ENCODE data around the gene ANKAR. TPM values are rescaled to one million over a fixed set of nuclear protein-coding genes. Genes with fewer than 3 reads are reported as not detected.
"Not testable (repeated sequence)": the region's sequence is repeated elsewhere in the genome, so short reads cannot be mapped to it uniquely, and the experiment has no call there.

The ANKAR gene
- total RNA-seq, 1 donor: 9.4 TPM

DNA sequence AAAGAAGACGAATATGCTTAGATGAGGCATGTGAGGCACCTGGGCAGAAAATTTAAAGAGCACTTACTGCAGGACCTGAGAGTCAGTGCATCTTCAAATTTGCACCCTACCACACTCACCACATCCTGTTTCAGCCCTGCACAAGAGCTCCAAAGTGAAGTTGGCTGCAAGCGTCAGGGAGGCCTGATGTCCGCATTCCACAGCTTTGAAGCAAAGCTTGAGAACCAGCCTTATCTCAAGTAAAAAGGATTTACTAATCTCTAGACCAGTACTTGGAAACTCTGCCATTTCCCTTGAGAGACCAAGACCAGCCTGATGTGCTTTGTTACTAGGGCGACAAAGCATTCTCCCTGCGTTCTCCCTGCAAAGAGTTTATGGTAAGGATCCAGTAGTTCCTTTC is 16.6 kb upstream of the ANKAR start:
- DNase-seq (ENCODE audit: low read depth in 2 of 3, low spot score in 2 of 3): peak in 1 of 3 donors; percentile 26

DNA sequence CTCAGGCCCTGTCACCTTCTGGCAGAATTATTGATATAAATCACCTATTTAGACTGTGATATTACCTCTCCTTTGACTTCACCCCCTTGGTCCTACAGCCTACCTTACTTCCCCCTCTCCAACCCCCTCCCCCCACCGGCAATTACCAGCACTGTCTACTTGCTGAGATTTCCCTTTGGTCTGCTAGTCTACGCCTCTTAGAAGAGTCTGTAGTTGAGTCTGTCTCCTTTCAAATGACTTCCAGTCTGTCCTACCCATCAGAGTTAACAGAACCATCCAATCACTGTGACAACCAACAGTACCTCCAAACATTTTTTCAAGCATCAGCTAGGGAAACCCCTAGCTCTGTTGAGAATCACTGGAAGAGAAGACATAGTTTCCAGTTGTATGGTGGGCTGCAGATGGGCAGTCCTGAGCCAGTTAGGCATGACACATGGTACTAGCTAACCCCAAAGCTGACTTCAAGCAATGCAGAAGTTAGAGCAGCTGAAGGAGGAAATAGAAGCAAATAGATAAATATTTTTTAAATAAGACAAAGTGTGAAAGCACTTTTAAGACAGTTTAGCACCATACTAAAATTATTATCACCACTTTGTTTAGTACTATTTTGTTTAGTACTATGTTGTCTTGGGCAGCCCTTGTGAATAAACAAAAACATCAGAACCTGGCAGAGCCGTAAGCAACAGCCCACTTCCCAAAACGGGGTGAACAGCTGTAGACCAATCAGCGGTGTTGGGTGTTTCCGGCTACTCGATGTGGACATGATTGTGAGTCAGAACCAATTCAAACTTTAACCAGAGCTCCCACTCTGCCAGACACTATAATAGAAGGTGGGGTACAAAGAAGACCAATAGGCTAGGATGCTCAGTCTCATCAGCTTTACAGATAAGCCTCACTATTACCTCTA is 15.9 kb upstream of the ANKAR start:
- DNase-seq (ENCODE audit: low read depth in 2 of 3, low spot score in 2 of 3): peak in 1 of 3 donors; percentile 23

- DNase-seq (ENCODE audit: low read depth in 2 of 3, low spot score in 2 of 3): no peak
Measured at GRCh38 chr2:189659734-189660133, 14.7 kb upstream of the ANKAR start.

- DNase-seq (ENCODE audit: low read depth in 2 of 3, low spot score in 2 of 3): no peak
Measured at GRCh38 chr2:189660803-189661147, 13.7 kb upstream of the ANKAR start.

DNA sequence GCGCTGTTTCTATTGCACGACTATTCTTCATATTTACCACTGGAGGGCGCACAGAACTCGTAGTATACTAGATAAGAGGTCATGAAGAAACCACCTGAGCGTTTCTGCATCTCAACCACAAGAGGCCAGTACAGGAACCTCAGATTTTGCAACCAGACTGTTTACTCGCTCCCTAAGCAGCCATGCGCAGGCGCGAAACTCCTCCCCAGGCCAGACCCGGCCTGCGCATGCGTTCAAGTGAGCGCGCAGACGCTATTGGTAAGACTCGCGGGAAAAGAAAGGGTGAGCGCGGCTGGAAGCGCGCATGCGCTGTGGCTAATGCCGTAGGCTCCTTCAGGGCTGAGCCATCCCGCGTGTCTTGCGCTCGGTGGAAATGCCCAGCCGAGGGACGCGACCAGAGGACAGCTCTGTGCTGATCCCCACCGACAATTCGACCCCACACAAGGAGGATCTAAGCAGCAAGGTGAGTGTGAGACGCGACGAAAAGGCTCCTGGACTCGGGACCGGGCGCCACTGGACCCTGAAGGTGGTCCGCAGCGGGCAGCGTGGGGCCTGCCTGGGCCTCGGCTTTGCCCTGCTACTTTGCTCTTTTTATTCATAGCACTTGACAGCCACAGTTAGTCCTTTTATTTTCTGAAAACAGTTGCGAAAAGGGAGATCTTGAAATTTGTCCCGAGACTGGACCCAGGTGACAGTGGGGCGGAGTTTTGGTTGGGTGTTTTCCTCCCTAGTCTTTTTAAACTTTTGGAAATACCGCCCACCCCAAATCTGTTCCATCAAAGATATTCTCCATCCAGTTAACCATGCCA is 13.1 kb upstream of the ANKAR start, which contains the start of gene ASNSD1:
Gene ASNSD1, plus strand, starts transcription at position 312 of the 809 bp plus-strand sequence. CDS start 4,674 bp downstream, outside the sequence.
- peak; percentile 99 to 100 (median 100) for DNase-seq (ENCODE audit: low read depth in 2 of 3, low spot score in 2 of 3)

- no peak for DNase-seq (ENCODE audit: low read depth in 2 of 3, low spot score in 2 of 3)
Measured at GRCh38 chr2:189661957-189662321, 12.5 kb upstream of the ANKAR start.

DNA sequence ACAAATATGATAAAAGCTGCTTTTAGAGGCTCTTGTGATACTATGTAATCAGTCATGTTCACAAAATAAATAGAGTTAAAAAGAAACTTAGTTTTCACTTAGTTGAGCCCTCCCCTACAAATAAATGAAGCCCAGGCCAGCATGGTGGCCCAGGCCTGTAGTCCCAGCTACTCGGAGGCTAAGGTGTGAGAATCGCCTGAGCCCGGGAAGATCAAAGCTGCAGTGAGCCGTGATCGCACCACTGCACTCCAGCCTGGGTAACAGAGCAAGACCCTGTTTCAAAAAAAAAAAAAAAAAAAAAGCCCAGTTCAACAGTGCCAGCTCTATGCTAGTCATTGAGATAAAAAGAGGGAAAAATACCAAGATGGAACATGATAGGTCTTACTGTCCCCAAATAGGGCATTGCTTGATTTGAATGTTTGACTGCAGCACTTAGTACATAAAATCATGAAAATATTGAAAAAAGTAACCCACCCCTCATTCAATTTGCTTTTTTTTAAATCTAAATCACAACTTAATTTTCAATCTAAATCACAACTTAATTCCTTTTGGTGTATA is 11.7 kb upstream of the ANKAR start:
- no peak for DNase-seq (ENCODE audit: low read depth in 2 of 3, low spot score in 2 of 3)

- not testable (repeated sequence) for DNase-seq (ENCODE audit: low read depth in 2 of 3, low spot score in 2 of 3)
Measured at GRCh38 chr2:189663319-189663718, 11.2 kb upstream of the ANKAR start.

GRCh38 chr2:189669913-189670312 is 4.6 kb upstream of the ANKAR start:
- DNase-seq (ENCODE audit: low read depth in 2 of 3, low spot score in 2 of 3): no peak

- DNase-seq (ENCODE audit: low read depth in 2 of 3, low spot score in 2 of 3): no peak
Measured at GRCh38 chr2:189673661-189674373, 653 bp upstream of the ANKAR start.

DNA sequence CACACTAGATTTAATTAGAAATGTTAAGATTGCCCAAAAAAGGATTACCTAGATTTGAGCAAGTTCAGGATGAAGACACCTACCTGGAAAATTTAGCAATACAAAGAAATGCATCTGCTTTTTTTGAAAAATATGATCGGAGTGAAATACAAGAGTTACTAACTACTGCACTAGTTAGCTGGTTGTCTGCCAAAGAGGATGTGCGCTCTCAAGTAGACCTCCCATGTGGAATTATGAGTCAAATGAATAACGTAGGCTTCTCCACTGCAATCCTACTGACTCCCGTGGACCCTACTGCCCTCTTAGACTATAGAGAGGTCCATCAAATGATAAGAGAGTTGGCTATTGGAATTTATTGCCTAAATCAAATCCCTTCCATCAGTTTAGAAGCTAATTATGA is 2.0 kb downstream of the ANKAR start:
- DNase-seq (ENCODE audit: low read depth in 2 of 3, low spot score in 2 of 3): no peak

GRCh38 chr2:189679226-189679625 is 4.8 kb downstream of the ANKAR start:
- peak in 1 of 3 donors; percentile 49 for DNase-seq (ENCODE audit: low read depth in 2 of 3, low spot score in 2 of 3)

DNA sequence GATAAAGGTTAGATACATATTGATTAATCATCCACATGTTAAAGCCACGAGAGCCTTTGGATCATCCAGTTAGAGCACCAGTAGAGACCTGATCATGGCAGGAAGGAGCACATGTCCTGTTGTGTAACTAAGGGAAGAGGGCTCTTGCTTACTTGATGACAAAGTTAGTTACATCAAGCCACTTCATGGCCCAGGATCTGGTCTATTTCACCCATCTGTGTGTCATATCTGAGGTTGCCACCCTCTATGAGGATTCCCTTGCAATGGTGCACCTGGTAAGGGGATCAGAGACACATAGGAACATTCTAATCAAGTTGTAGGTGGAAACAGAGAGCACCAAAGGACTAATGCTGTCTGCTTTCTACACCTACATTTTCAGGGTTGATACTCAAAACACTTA is 6.7 kb downstream of the ANKAR start:
- no peak for DNase-seq (ENCODE audit: low read depth in 2 of 3, low spot score in 2 of 3)

- no peak for DNase-seq (ENCODE audit: low read depth in 2 of 3, low spot score in 2 of 3)
Measured at GRCh38 chr2:189681903-189682302, 7.4 kb downstream of the ANKAR start.

- no peak for DNase-seq (ENCODE audit: low read depth in 2 of 3, low spot score in 2 of 3)
Measured at GRCh38 chr2:189683348-189683747, 8.9 kb downstream of the ANKAR start.

DNA sequence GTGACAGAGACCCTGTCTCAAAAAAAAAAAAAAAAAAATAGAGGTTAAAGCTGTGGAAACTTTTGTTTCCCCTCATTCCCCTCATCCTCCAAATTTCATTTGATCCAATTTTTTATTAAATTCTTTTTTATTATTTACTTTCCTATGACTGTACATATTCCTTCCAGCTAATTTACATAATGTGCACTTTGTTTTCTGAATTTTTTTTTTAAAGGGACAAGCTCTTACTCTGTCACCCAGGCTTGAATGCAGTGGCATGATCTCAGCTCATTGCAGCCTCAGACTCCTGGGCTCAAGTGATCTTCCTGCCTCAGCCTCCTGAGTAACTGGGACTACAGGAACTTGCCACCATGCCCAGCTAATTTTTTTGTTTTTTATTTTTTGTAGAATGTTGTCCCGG is 10.3 kb downstream of the ANKAR start:
- DNase-seq (ENCODE audit: low read depth in 2 of 3, low spot score in 2 of 3): no peak

GRCh38 chr2:189685540-189686229 is 11.2 kb downstream of the ANKAR start:
- DNase-seq (ENCODE audit: low read depth in 2 of 3, low spot score in 2 of 3): peak in 1 of 3 donors; percentile 83

DNA sequence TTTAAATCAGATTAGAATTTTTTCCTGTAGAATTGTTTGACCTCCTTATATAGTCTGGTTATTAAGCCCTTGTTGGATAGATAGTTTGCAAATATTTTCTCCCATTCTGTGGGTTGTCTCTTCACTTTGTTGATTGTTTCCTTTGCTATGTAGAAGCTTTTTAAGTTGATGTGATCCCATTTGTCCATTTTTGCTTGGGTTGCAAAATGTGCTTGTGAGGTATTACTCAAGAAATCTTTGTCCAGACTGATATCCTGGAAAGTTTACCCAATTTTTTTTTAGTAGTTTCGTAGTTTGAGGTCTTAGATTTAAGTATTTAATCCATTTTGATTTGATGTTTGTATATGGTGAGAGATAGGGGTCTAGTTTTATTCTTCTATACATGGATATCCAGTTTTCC is 13.3 kb downstream of the ANKAR start:
- not testable (repeated sequence) for DNase-seq (ENCODE audit: low read depth in 2 of 3, low spot score in 2 of 3)

GRCh38 chr2:189696223-189696622 is 21.8 kb downstream of the ANKAR start:
- DNase-seq (ENCODE audit: low read depth in 2 of 3, low spot score in 2 of 3): no peak
